NK-92 treated with Interleukin-12 subunit alpha and Interleukin-12 subunit beta, amount 100 ng/mL, for 24 hours (cell line): Measurements from ENCODE around the gene SPRED2.
A peak's percentile ranks its signal among the peaks of the same experiment; 100 is the strongest.

Experiments used
- DNase-seq: peaks from one replicate; lab custom pipeline; 2025; lab: John Stamatoyannopoulos, UW

Gene SPRED2

GRCh38 chr2:65442420-65443020, 10.1 kb upstream of the SPRED2 start:
- DNase-seq: no peak

- no peak for DNase-seq
These were observed 5.9 kb upstream of the SPRED2 start for GRCh38 chr2:65438137-65438899.

GRCh38 chr2:65437392-65438135, 5.2 kb upstream of the SPRED2 start:
- DNase-seq: no peak

- peak; percentile 58 for DNase-seq
These were observed 4.4 kb upstream of the SPRED2 start for GRCh38 chr2:65436824-65437221.

GRCh38 chr2:65436169-65436823, 3.9 kb upstream of the SPRED2 start:
- peak; percentile 84 for DNase-seq

- no peak for DNase-seq
These were observed 3.3 kb upstream of the SPRED2 start for GRCh38 chr2:65435625-65436168.

- DNase-seq: no peak
These were observed 2.3 kb upstream of the SPRED2 start for GRCh38 chr2:65434592-65435241.

- DNase-seq: peak; percentile 40
These were observed 775 bp downstream of the SPRED2 start for GRCh38 chr2:65431421-65432226.

- DNase-seq: no peak
These were observed 1.6 kb downstream of the SPRED2 start for GRCh38 chr2:65430603-65431420.

- peak; percentile 7 for DNase-seq
These were observed 2.4 kb downstream of the SPRED2 start for GRCh38 chr2:65429786-65430602.

- no peak for DNase-seq
These were observed 4.9 kb downstream of the SPRED2 start for GRCh38 chr2:65427532-65427931.

GRCh38 chr2:65425276-65425675, 7.1 kb downstream of the SPRED2 start:
- DNase-seq: no peak

GRCh38 chr2:65424391-65424790, 8.0 kb downstream of the SPRED2 start:
- DNase-seq: no peak

- no peak for DNase-seq
These were observed 11.0 kb downstream of the SPRED2 start for GRCh38 chr2:65421432-65421748.

- DNase-seq: no peak
These were observed 11.5 kb downstream of the SPRED2 start for GRCh38 chr2:65420712-65421431.

- no peak for DNase-seq
These were observed 14.8 kb downstream of the SPRED2 start for GRCh38 chr2:65417509-65418085.

- DNase-seq: no peak
These were observed 15.5 kb downstream of the SPRED2 start for GRCh38 chr2:65416945-65417344.

GRCh38 chr2:65416321-65416720, 16.1 kb downstream of the SPRED2 start:
- DNase-seq: no peak
